HG03439 (cell line): ENCODE measurements around the gene IKZF1.

Source experiments
- ATAC-seq: cut with Tn5 transposase; IDR thresholded peaks from one replicate; pipeline ENCODE4 v1.9.1; 2021; ENCODE audit warnings: mild to moderate bottlenecking, moderate library complexity; ENCODE audit not compliant: unreplicated experiment

Gene IKZF1

GRCh38 chr7:50351267-50351666 lies 46.8 kb downstream of the IKZF1 start:
- ATAC-seq, result no peak

DNA sequence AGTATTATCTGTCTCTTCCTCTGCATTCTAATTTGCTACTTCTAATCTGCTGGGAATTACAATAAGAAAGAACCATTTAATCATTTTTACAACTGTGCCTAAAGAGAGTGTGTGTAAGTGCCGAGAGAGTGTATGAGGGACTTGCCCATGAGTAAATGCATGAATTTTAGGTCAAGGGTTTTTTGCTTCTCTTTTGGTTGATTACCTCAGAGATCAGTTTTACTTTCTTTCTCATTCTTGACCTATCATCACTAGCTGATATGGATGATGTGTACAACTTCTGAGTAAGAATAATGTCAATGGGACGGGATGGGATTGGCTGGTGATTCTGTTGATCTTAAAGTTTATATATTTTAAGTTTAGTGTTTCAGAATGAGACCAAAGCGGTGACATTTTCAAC lies 47.8 kb downstream of the IKZF1 start:
- ATAC-seq, result peak; percentile 80

DNA sequence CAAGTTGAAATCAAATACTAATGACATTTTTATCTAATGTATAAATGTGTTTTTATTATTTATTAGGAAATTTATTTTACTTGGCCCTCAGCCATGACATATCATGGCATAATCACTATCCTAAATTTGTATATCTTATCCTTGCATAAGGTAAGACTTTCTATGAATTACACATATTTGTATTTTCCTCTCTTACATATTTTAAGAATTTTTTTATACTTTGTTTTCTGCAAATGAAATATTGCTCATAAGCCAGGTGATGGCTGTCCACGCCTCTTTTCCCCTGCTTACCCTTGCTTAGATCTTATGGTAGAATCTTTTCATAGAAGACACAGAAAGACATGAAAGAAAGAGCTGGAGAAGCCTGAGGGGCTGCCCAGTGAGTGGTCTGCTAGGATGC lies 48.2 kb downstream of the IKZF1 start:
- no peak for ATAC-seq

DNA sequence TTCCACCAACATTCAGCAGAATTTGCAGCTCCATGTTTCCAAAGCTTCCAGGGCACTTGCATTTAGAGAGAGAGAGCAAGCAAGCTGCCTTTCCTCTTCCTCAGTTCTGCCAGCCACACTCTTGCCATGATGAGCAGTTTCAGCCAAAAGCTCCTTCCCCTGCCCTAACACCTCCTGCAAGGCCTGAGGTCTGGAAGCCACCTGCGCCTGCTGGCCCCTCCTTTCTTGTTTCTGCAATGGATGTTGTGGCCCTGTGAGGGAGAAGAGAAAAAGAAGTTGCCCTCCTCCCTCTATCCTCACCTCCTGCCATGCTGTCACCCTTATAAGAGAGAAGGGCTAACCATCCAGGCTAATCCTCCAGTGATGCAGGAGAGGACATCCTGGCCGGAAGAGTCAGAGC lies 48.7 kb downstream of the IKZF1 start:
- ATAC-seq, result no peak

GRCh38 chr7:50353894-50354595 lies 49.5 kb downstream of the IKZF1 start:
- no peak for ATAC-seq

- no peak for ATAC-seq
Observed at GRCh38 chr7:50355817-50356178, 51.3 kb downstream of the IKZF1 start.

DNA sequence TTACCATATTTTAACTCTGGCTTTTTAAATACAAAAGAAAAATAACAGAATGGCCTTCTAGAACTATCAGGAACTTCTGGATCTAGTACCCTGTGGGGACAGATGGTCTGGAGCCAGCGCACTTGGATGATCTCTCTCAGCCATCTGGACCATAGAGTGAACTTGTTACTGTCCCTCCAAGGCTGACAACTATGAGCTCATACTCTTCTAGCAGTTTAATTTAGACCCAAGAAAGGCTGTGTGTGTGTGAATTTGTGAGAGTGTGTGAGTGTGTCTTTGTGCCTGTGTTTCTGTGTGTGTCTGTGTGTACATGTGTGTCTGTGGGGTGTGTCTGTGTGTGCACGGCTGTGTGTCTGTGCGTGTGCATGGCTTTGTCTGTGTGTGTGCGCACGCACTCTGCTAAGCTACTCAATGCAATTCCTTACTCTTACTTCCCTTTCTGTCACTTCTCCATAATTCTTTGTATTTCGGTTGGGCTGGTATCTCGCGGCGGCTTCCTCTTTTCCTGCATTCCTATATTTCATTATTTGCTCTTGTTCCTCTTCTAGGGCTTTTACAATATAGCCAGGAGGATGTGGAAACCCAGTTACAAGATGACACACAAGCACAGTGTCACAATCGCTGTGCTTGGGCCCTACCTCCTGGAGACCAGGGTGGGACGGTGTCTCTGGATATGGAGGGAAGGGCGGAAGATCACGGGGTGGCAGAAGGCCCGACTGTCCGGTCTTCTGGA lies 51.9 kb downstream of the IKZF1 start:
- ATAC-seq, result no peak

GRCh38 chr7:50356945-50357268 lies 52.4 kb downstream of the IKZF1 start:
- no peak for ATAC-seq

DNA sequence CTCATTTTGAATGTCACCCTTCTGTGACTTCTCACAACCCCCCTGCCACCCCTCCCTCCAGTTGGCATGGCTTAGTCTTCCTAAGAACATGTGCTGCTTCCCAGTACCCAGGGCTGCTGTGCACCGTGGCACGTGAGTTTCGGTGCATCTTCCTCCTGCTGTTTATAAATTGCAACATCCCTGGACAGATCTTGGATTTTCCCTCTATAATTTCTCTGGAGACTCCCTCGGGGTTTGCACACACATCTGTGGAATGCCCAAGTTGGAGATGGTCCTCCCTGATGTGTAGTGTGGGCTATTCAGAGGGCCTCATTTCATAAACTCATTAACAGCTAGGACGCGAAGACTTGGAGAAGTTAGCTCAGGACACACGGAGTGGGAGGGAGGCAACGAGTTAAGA lies 52.9 kb downstream of the IKZF1 start:
- no peak for ATAC-seq

DNA sequence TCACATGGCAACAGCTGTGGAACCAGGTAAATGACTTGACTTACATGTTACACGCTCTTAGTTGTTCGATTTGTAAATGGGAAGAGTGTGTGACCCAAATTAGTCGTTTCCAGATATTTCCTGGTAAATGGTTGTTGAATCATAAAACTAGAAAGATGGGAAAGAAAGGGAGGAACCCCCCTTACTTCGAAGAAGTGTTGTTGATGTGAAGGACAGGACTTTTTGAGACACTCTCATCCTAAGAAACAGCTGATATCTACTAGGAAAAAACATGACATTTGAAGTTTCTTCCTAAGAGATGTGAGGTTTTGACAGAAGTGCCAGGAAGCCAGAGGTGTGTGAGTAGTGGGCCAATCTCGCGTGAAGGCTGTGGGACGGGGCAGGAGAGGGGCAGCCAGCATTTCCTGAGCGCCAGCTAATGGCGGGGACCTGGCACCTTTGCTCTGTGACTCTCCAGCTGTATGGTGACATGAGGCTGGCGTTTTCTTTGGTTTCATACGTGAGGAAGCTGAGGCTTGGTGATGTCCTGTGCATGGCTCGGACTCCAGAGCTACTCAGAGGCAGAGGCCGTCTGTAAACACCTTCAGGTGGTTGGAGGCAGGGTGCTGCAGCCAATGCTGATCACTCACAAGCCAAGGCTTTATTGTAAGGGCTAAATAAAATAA lies 53.7 kb downstream of the IKZF1 start:
- ATAC-seq, result no peak

- ATAC-seq, result no peak
Observed at GRCh38 chr7:50358779-50359178, 54.3 kb downstream of the IKZF1 start.

- no peak for ATAC-seq
Observed at GRCh38 chr7:50359258-50359994, 54.9 kb downstream of the IKZF1 start.

DNA sequence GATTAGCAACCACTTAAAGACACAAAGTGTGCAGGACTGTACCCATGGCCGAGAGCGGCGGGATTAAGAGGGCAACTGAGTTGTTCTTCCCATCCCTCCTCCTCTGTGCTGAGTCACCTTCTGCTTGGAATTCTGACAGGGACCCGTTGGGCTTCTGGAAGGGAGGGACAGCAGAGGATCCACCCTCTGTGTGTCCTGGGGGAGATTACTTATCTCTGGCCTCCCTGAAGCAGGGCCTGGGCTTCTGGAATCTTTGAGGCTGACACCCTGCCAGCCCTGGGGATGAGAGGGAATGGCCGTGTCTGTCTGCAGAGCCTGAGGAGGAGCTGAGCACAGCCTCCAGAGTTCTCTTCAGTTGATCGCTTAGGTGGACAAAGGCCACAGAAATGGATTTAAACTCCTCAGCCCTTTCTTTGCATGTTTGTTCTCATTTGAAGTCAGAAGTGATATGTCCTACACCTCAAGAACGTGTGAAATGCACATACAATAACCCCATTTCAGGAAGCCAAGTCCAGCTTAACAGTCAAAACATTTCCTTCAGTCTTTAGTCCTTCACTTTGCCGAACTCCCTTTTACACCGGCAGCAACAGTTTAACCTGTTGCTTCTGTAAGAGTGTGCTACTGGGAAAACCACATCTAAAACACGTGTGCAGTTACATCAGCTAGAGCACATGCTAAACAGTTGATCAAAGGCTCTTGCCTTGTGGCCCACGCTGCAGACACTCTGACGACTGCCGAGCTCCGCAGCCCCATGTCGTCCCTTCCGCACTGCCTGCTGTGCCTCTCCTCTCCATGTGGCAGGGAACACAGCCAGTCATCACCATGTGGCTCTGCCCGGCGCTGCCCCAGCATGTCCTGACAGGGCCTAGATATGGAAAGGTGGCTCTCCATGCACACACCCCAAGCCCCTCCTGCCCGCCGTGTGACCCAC lies 55.7 kb downstream of the IKZF1 start:
- ATAC-seq, result no peak

- no peak for ATAC-seq
Observed at GRCh38 chr7:50362142-50362541, 57.6 kb downstream of the IKZF1 start.

DNA sequence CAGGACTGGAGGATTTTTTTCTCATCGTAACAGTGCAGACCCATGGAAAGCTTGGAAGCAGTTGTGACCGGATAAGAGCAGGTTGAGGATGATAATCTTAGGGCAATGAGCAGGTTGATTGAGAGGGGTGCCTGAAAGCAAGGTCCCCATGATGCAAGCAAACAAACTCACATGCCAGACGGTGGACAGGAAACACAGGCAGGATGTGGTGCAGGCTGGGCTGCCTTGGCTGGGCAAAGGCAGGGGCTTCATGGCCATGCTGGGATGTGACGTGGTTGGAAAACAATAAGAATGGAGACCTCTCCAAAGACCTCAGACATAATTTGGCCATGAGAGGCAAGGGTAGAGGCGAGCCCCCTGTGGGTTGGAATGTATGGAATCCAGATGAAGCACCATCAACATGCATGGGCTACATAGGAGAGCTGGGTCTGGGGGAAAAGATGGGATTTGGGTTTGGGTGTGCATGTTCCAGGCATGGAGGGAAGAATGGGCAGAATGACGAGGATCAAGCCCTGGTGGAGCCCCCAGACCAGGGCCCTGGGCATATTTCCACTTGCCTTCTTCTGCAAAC lies 58.3 kb downstream of the IKZF1 start:
- ATAC-seq, result no peak

DNA sequence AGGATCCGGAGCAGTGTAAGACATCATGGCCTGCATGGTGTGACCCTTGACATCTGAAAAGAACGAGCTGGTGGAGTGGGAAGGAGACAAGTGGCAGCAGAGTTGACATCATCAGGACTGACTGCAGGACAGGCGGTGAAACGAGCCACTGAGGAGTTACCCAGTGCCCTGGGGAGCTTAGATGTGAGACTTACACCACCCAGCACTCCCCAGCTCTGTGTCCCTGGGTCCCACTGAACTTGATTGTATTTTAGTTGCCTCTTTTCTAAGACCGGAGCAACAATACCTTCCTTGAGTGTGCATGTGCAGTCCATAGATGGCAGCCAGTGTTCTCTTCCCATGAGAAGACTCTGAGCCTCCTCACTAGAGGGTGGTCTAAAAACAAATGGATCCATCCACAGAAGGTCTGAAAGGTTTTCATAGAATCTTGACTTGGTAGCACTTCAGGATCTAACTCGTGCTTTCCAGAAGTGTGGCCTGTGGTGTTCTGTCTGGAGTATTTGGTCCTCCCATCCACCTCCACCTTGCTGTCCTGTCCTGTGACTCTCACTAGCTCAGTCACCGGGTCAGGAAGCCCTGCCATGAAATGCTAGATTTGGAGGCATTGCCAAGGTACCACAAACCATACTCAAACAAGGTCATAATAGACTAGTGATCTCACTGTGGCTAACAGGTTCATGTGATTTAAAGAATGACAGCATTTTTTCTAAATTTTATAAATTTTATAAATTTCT lies 59.0 kb downstream of the IKZF1 start:
- ATAC-seq, result no peak

DNA sequence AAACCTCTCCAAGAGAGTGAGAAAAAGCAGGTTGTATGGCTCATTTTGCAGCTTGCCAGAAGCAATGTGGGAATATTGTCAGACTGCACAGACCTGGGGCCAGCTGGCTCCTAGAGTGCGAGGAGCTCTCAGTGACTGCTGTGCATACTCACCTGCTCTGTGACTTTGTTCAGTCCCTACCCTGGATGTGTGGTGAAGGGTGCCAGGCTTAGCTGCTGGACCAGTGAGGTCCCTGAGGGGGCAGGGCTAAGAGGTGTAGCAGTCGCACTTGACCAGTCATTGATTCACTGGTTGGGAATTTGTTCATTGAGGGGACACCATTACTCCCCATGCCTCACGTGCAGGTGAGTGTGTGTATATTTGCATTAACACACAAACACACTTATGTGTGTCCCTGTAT lies 60.1 kb downstream of the IKZF1 start:
- ATAC-seq, result no peak

DNA sequence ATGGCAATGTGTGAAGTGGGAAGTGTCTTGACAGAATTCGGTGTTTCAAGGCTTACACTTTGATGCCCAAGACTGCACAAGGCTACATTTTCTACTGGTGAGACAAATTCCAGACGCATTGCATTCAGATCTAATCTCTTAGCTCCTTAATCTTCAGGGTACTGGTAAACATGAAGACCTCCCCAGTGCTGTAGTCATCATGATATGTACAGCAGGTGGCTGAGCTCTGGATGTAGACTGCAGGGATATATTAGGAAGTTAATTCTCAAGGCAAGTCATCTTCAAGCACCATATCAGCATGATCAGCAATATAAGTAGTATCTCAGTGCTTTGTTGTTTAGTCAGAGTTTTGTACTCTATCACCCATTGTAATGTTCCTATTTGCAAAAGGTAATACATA lies 61.8 kb downstream of the IKZF1 start:
- no peak for ATAC-seq

DNA sequence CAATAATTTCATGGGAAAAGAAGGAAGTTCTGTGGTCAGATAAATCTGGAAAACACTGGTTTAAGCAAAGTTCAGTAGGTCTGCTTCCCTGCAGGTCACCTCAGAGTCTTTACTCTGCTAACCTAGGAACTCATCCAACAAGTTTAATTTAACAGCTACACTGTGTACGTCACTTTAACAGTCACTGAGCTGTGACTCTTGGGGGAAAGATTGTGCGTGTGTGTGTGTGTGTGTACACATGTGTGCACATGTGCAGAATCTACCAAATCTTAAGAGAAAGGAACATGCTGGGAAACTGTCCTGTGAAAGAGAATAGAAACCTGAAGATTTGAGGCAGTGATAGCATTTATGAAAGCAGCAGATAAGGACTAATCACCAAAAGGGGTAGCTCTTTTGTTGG lies 62.6 kb downstream of the IKZF1 start:
- ATAC-seq, result no peak

DNA sequence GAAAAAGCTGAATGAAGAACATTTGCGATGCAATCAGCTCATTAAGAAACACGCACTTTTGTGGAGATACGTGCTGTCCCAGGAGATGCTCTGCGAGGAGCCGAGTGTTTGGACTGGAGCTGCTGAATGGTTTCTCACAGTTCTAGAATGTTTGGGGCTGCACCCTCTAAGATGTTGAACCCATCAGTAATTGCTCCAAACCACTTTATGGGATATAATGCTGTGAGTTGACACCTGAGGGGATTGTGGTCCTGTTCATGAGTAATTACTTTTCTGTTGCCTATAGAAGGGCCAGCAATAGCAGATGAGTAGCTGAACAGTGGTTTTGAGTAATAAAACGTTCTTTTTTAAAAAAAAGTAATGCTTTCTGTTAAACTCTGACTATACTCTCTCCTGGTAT lies 63.1 kb downstream of the IKZF1 start:
- no peak for ATAC-seq
